RWPE1 (cell line): ENCODE data around the gene EXOSC6.
"Not testable (repeated sequence)": the region's sequence is repeated elsewhere in the genome, so short reads cannot be mapped to it uniquely, and the experiment has no call there.

Source experiments
- CTCF ChIA-PET: fragments of 350-600 bp; sonication (Branson Sonifier 250); formaldehyde crosslinking; extraction: SDS; loops from one replicate; lab custom pipeline; 2021; lab: Yijun Ruan, JAX
- POLR2A ChIA-PET: fragments of 400-600 bp; formaldehyde crosslinking; extraction: SDS; loops from one replicate; lab custom pipeline; 2020; ENCODE audit warnings: antibody characterized with exemption; ENCODE audit not compliant: low non-redundant PET; lab: Yijun Ruan, JAX
- DNase-seq: peaks from one replicate; pipeline ENCODE4 v3.0.0; 2012; ENCODE audit warnings: low spot score
- H3K27ac ChIP-seq: fragments of 450-650 bp; 2 replicates; pipeline ENCODE4 v1.5.1; 2017
- CTCF ChIP-seq: fragments of 450-650 bp; conservative IDR thresholded peaks from 2 replicates; pipeline ENCODE4 v1.5.1; 2017; ENCODE audit warnings: low read depth, mild to moderate bottlenecking

EXOSC6 gene

GRCh38 chr16:70251629-70252354, at the start of gene EXOSC6:
EXOSC6 (minus strand) TSS chr16:70251940; CDS start chr16:70251900, 40 bp downstream.
- DNase-seq: peak; percentile 92
- TF ChIP-seq CTCF: peak; percentile 92
- ChIA-PET CTCF (interaction anchor here (0.6 to 1.3 kb wide), 6 partner anchors 13 to 47 kb away, joined by 3 to 6 read pairs (median 3); partner anchors contain the start of gene DDX19B), POLR2A (interaction anchor here (1.2 kb wide), 1 partner anchor 15 kb away, joined by 4 read pairs; no protein-coding TSS in a partner anchor)
- H3K27ac ChIP-seq: peak within 1 kb of the TSS; percentile 94

GRCh38 chr16:70301121-70301520, 49.4 kb upstream of the EXOSC6 start:
- no peak for DNase-seq
- H3K27ac ChIP-seq: no peak overlapping the region
- POLR2A ChIA-PET: no interaction called here
- CTCF ChIA-PET: no interaction called here
- TF ChIP-seq CTCF: no peak

DNA sequence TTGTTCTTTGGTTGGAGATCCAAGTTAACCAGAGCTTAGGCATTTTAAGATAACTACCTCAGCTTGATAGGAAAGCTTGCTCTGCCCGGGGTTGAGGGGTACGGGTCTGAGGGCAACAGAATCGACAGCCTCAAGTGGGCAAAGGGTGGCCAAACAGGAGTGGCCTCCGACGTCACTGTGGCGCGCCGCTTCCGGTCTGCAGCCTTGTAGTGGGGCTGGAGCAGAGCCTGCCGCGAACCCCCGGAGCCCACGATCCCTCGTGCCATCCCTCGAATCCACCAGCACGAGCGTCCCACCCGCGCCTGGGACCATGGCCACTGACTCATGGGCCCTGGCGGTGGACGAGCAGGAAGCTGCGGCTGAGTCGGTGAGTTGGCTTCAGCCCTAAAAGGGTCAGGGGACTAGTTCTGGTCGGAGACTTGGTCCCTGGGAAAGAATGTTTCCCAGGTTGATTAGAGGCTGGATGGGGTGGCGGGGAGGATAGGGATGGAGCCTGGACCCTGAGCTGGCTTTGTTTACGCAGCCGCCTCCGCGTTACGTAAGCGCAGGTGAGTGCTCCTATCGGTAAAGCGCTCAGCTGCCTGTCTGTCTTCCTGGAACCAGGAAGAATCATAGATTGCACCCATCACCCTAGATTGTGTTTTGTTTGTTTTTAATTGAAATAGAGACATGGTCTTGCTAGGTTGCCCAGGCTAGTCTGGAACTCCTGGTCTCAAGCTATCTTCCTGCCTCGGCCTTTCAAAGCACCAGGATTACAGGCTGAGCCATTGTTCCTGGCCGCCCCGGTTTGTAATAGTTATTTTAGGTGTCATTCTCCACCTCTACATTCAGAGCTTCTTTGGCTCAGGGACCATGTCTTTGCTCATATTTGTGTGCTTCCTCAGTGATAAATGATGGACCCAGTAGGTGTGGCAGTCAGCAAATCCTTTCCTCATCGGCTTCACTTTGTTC, 47.5 kb upstream of the EXOSC6 start, which contains the start of gene DDX19B:
Gene DDX19B (plus strand): TSS at position 199 of the 951 bp plus-strand sequence. CDS start 112 bp downstream, at position 311.
- peak within 1 kb of the TSS; percentile 92 for H3K27ac ChIP-seq
- no peak for TF ChIP-seq CTCF
- ChIA-PET CTCF (interaction anchor here (0.8 to 1.2 kb wide), 2 partner anchors 44 to 47 kb away, joined by 3 to 4 read pairs; partner anchors contain the start of gene EXOSC6), POLR2A (interaction anchor here (0.6 kb wide), 2 partner anchors 17 to 332 kb away, joined by 5 read pairs; no protein-coding TSS in a partner anchor)
- DNase-seq: peak; percentile 55

GRCh38 chr16:70295634-70296033, 43.9 kb upstream of the EXOSC6 start:
- no peak for DNase-seq
- ChIA-PET CTCF (no interaction called here), POLR2A (no interaction called here)
- TF ChIP-seq CTCF: no peak
- H3K27ac ChIP-seq: no peak overlapping the region

DNA sequence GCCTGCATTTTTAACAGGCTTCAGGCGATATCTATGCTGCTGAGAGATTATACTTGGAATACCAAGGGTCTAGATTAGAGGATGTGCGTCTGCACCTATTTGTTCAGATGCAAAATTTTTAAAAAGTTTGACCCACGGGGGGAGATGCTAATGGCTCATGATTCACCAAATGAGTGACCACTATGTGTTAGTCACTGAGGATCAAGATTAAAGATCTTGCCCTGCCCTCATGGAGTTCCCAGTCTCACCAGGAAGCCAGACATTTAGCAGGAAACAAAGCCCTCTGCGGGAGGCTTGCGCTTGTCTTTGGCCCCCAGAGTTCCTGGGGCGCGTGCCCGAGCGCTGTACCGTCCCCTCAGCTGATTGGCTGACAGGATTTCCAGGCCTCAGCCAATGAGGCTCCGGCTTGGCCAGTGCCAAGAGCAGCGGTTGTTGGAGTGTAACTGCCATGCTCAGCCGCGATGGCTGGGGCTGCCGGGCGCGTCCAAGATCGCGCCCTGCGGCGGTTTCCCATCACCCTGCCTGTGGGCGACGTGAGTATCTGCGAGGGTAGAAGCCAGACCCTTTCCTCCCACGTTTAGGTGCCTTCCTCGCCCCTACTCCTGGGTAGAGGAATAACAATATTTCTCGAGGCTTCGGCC, 42.8 kb upstream of the EXOSC6 start:
- H3K27ac ChIP-seq: no peak overlapping the region
- no peak for DNase-seq
- TF ChIP-seq CTCF: no peak
- ChIA-PET CTCF (no interaction called here), POLR2A (no interaction called here)

DNA sequence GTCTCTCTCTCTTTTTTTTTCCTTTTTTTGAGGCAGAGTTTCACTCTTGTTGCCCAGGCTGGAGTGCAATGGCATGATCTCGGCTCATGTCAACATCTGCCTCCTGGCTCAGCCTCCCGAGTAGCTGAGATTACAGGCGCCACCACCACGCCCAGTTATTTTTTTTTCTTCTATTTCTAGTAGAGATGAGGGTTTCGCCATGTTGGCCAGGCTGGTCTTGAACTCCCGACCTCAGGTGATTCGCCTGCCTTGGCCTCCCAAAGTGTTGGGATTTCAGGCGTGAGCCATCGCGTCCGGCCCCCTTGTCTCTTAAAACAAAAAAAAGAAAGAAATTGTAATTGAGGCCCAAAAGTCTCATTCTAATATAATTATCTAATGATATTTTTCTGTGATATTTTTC, 40.4 kb upstream of the EXOSC6 start:
- DNase-seq, POLR2A ChIA-PET, CTCF ChIA-PET: not testable (repeated sequence)
- peak overlapping the region; percentile 41; the same call in 1 of the 2 replicates for H3K27ac ChIP-seq
